ENCODE data around the gene TMEM132C.

The TMEM132C gene

GRCh38 chr12:128711486-128711885, 444.5 kb downstream of the TMEM132C start:
- no peak for TF ChIP-seq CTCF (IDR thresholded peaks at IDR 0.05; ENCODE audit: low read length, missing control alignments)
- no peak for DNase-seq (ENCODE audit: low read depth)

GRCh38 chr12:128712622-128713021, 445.7 kb downstream of the TMEM132C start:
- TF ChIP-seq CTCF (IDR thresholded peaks at IDR 0.05; ENCODE audit: low read length, missing control alignments): no peak
- H3K4me3 ChIP-seq (replicated peaks; ENCODE audit: low read depth, low read length): no peak overlapping the region
- DNase-seq (ENCODE audit: low read depth): no peak

More at GRCh38 chr12:128711486-128711885, 444.5 kb downstream of the TMEM132C start:
- H3K4me3 ChIP-seq (replicated peaks; ENCODE audit: low read depth, low read length): no peak overlapping the region

GRCh38 chr12:128715485-128715884, 448.5 kb downstream of the TMEM132C start:
- no peak overlapping the region for H3K4me3 ChIP-seq (replicated peaks; ENCODE audit: low read depth, low read length)
- TF ChIP-seq CTCF (IDR thresholded peaks at IDR 0.05; ENCODE audit: low read length, missing control alignments): no peak
- DNase-seq (ENCODE audit: low read depth): no peak

GRCh38 chr12:128724468-128725046, 457.6 kb downstream of the TMEM132C start:
- DNase-seq (ENCODE audit: low read depth): no peak
- no peak for TF ChIP-seq CTCF (IDR thresholded peaks at IDR 0.05; ENCODE audit: low read length, missing control alignments)
- no peak overlapping the region for H3K4me3 ChIP-seq (replicated peaks; ENCODE audit: low read depth, low read length)

- H3K4me3 ChIP-seq (replicated peaks; ENCODE audit: low read depth, low read length): no peak overlapping the region
- DNase-seq (ENCODE audit: low read depth): no peak
- no peak for TF ChIP-seq CTCF (IDR thresholded peaks at IDR 0.05; ENCODE audit: low read length, missing control alignments)
These were observed 459.9 kb downstream of the TMEM132C start for GRCh38 chr12:128726886-128727285.

- DNase-seq (ENCODE audit: low read depth): no peak
- no peak overlapping the region for H3K4me3 ChIP-seq (replicated peaks; ENCODE audit: low read depth, low read length)
- TF ChIP-seq CTCF (IDR thresholded peaks at IDR 0.05; ENCODE audit: low read length, missing control alignments): no peak
These were observed 460.5 kb downstream of the TMEM132C start for GRCh38 chr12:128727461-128727860.

- no peak for TF ChIP-seq CTCF (IDR thresholded peaks at IDR 0.05; ENCODE audit: low read length, missing control alignments)
- DNase-seq (ENCODE audit: low read depth): no peak
- no peak overlapping the region for H3K4me3 ChIP-seq (replicated peaks; ENCODE audit: low read depth, low read length)
These were observed 461.0 kb downstream of the TMEM132C start for GRCh38 chr12:128727999-128728398.
